GM04504 (cell line): ENCODE results near the gene DSP.

Source experiments
- DNase-seq: peaks from one replicate; pipeline ENCODE4 v3.0.0-alpha.2; 2012; ENCODE audit warnings: low read depth

Gene DSP

DNA sequence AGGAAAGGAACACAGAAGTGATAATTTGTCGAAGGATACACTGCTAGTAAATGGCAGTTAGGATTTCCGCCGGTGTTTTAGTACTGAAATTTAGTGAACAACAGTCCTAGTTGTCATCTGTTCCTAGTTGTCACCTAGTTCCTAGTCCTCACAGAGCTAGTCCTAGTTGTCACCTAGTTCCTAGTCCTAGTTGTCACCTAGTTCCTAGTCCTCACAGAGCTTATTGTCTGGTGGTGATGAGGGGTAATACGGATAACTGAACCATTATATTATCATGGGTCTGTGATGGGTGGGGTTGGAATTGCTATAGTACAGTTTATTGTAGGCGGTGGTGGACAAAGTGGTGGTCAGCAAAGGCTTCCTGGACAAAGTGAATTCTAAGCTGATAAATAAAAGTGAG, 50.3 kb downstream of the DSP start:
- DNase-seq: no peak

DNA sequence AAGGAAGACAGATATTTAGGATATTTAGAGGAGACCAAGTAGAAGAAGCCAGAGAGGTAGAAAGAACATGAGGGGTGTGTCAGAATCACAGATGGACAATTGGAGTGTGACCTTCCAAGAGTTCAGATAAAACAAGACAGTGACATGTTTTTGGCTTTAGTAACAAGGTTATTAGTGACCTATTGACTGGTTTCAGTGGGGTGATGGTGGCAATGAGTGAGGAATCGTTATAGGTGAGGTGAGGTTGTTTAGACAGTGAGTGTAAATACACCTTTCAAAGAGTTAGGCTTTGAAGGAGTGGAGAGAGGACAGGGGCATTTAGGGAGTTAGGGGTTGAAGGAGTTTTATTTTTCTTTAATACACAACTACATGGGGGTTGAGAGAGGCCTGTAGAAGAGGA, 51.8 kb downstream of the DSP start:
- DNase-seq: no peak

DNA sequence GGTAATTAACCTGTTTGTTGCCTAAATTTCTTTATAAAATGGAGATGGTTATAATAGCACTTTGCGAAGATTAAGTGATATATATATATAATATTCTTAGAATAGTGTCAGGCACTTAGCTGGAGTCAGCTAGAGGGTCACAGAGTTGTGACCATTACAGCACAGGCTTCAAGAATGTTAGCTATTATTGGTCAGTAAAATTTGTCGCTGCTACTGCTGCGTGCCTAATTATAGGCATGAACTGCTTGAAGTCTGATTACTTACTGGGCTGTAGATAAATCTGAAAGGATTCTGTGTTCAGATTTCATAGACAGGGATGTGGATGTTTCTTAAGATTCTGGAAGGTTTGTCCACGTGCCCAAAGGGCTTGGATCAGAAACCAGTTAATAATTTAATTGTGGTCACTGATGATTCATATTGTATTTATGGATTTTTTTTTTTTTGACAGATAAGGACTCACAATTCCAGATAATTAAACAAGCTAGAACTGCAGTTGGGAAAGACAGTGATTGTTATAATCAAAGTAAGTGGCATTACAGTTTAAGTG, 53.2 kb downstream of the DSP start:
- DNase-seq: no peak

DNA sequence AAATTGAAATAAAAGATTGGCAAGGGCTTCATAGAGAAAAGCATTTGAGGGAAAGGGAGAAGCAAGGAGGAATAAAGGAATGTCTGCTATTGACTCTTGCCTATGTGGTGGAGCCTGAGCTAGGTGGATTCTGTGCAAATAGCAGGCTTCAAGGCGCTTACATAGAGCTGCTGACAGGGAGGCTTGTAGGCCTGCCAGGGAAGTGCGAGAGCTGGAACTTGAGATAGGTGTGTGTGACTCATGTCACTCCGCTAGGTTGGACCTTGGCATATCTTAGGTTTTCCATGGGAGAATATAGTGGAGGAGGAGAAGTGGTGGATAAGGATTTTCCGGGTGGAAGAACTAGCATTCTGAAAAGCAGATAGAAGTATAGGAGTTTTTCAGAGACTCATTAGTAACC, 62.5 kb downstream of the DSP start:
- DNase-seq: no peak

DNA sequence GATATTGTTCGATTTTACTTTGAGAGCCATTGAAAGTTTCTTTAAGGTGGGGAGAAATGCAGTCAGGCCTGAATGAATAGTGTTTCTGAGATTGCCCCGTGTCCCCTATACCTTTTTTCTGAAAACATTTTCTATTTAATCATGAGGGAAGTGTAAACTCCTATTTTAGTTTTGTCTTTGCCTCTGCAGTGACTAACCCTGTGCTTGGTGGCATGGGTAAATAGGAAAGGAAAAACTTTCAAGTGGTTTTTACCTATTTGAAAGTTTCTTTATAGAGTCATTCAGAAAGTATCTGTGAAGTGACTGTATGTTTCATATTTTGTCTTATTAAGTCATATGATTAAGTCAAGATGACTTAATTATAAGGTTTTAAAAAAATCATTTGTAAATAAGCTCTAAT, 63.0 kb downstream of the DSP start:
- DNase-seq: no peak

DNA sequence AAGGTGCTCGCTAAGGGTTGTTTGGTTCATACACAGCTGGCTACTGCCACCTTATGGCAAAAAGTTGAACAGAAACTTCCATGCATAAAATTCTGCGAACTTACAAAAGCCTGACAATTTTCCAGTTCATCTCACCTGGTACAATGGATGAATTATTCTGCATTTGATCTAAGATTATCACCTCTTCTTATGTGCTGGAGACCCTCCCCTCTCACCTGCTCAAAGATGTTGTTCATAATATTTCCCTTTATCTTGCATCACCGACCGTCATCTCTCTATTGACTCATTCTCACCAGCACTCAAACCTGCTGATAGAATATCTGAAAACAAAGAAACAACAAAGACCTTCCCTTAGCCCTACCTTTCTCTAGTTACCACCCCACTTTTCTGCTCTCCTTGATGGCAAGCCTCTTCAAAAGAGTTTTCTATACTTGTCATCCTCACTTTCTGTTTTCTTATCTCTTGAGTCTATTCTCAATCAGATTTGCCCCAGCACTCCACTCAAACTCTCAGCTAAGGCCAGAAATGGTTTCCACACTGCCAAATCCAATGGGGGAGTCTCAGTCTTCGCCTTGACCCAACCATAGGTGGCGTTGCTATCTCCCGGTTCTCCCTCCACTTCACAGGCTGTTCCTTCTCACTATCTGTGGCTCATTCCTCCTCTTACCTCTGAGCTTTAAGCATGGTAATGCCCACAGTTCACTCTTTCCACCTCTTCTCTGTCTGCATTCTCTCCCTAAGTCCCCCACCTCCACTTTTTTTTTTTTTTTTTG, 74.3 kb downstream of the DSP start:
- DNase-seq: no peak

DNA sequence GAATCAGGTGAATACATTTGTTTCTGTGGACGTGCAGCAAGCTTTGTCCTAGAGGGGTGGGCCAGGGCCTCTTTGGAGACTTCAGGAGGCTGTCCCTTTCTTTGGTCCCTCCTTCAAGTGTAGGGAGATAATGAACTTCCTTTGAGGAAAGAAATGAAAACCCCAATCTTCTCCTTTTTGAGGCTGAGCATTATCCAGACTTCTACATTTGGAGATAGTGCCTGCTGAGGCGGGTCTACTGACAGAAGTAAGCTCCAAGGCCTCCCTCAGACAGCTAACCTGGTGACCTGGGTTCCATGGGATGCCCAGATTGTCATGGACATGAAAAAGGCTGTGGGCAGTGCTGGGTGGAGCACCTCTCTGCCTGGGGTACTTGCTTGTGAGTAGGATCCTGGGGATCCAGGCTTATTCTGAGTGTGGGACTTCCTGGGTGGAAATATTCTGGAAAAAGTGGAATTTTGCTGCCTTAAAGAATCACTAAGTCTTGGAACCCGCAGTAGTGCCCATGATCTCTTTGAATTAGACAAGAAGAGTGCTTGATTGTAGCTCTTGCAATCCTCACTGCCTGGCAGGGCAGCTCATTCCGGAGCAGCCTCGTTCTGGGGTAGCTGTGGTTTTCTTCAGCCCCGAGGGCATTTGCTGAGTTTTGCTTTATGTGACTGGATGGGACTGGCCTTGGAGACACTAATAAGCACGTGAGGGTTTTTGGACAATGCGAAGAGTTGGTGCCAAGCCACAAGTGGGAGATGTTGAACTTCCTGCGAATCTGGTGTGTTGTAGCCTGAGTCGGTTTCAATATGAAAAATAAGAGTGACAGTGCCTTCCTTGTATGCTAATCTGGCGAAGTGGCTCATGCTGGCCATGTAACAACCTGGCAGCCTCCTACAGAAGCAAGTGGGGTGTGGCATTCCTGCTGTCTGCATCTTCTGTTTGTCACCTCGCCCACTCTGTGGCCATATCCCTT, 76.6 kb downstream of the DSP start:
- DNase-seq: peak; percentile 74

DNA sequence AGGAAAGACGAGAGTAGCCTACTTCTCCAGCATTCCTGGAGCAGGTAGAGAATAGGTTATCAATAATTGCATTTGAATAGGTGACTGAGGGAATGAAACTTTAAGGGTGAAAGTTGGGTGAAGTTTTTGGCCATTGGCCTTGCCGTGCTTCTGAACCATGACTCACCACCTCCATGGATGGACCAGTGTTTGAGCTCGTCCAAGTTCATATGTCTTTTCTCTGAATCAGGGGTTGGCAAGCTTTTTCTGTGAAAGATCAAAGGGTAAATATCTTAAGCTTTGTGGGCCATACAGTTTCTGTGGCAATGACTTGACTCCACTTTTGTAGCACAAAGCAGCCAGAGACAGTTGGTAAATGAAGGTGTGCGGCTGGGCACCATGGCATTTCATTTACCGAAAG, 80.3 kb downstream of the DSP start:
- no peak for DNase-seq

DNA sequence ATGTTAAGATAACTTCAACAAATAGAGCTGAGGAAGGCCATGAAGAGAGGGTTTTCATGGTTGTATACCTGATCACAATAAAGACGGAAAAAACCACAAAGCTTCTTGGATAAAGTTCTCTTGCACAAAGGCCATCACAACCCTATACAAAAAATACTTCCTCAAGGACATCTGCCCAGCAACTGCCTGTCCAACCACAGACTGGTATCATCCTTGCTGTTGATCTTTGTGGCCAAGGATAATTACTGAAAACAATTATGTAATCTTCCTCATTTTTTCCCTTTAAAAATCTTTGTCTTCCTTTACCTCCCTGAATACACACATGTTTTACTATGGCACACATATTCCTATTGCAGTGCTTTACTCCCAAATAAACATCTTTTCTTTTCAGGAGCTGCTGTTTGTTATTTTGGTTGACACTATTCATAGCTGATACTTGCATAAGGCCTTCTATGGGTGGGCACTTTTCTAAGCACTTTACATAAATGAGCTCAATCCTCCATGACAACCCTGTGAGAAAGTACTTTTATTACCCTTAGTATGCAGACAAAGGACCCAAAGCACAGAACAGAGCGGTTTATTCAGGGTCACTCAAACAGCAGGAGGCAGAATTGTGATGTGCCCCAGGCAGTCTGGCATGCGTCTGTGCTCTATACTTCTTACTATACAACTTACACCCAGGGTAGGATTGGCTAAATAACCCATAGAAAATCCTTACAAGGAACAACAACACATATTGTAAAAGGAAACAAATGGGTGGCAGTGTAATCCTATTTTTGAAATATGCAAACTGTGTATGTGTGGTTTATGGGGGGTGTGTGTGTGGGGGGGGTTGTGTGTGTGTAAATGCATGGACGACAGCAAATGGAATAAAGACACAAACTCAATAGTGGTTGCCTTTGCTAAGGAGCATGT, 83.6 kb downstream of the DSP start:
- no peak for DNase-seq

DNA sequence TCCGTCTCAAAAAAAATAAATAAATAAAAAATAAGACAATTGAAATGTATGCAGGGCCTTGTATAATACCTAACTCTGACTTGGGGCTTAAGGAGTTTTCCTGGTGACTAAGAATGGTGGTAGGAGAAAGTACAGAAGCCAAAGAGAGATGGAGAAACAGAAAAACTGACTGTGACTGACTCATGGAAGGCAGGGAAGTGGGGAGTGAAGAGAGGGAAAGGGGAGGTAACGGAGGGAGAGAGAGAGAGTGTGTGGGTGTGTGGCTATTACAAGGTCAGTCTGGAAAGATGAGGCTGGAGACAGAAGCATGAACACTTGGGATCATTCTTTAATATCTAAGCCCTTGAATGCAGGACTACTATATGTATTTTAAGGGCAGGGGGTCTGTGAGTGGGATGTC, 87.0 kb downstream of the DSP start:
- no peak for DNase-seq

DNA sequence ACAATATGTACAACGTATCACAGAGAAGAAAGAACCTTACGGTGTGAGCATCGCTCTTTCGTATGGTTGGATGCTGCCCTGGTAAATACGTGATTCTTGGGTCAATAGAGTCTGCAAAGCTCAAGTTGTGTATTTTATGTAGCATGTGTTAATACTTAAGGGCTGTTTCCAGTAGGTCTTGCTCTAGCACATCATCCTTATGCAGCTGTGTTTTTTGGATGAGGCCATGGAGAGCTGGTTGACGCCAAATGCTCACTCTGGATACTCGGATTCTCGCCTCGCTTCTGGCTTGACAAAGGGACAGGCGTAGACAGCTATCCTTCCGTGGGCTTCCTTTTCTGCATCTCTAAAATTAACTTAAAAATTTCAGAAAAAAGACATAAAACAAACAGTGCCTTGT, 87.4 kb downstream of the DSP start:
- no peak for DNase-seq

DNA sequence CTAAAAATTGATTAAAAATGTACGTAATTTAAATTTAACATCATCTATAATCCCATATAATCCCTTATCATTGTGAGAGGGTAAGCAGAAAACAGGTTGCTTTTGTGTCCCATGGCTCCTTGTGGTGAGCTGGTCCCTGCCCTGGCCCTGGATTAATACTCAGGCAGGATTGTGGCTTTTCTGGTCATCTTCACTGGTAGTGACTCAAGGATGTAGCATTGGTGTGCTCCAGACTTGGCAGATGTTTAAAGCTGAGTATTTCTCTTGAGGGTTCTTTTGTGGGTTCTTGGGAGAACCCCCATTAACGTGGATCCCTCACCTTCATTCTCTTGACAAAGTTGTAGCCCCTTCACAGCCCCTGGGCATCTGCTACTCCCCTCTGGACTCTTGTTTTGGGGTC, 87.8 kb downstream of the DSP start:
- DNase-seq: no peak

DNA sequence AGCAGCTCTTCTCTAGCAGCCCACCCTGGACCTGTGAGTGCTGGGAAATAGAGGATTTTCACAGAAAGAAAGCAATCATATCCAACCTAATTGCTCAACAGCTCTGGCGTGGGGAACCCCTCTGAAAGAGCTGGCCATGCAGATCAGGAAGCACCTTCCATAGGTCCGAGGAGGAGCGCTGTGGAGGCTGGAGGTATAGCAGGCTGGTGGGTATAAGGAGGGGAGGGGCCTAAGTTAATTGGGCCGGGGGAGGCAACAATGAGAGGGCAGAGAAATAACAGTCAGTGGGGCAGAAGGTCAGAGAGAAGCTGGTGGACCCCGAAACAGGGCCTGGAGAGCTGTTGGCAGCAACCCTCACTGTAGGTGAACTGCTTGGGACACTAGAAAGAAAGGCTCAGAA, 89.3 kb downstream of the DSP start:
- no peak for DNase-seq

DNA sequence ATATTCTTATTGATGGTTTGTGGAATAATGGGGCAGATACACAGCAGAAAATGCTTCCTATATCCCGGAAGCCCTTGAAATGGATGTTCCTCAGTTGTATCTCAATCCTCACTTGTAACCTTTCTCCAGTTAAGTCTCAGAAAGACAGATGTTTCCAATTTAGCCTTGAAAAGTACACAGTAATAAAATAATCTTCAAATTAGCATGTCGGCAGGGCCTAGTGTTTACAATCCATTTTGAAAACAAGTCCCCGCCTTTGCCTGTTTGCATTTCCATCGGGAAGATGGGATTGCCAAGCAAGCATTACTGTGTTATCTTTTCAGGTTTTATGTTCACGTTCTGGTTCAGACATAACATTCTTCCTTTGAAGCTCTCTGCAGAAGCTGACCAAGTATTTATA, 90.0 kb downstream of the DSP start:
- no peak for DNase-seq

DNA sequence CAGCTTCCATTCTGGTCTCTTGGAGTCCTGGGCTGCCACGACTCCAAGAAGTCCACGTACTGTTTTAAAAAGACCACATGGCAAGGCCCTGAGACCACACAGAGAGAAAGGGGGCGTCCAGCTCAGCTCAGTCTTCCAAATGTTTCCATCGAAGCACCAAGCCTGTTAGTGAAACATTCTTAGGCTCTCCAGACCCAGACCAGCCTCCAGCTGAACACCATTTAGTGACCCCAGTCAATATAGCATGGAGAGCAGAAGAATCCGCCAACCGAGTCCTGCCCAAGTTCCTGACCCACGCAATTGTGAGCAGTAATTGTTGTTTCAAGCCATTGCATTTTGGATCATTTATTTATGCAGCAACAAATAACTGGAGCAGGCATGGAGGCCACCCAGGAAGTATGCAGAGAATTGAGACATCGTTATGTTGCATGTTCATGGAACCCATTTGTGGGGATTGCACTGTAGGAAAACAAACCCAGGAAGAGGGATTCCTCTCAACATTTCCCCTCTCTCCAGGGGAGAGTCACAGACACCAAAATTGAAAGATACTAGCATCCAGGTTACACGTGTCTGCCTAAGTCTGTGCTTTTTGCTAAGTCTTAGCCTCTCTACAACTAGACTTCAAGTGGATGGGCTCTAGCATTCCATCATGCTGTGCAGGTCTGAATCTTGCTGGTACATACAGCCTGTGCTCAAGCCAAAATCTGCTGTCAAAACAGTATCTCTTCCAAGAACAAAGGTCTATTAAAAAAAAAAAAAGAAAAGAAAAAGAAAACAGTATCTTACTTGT, 91.2 kb downstream of the DSP start:
- DNase-seq: no peak

DNA sequence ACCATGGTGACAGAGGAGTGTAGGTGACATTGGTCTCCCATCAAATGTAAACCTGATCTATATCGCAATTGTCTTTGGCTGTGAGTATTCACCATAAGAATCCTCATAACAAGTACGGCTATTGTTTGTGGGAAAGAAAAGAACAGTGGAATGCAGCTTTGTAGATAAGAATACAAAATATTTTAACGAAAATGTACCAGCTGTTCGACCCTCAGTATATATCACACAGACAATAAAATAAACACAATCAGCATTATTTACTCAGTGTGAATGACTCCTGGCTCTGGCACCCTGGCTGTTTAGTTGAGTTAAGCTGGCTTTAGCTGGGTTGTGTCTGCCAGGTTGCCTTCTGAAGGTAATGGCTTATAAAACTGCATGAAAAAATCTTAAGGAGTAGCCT, 91.9 kb downstream of the DSP start:
- DNase-seq: no peak

DNA sequence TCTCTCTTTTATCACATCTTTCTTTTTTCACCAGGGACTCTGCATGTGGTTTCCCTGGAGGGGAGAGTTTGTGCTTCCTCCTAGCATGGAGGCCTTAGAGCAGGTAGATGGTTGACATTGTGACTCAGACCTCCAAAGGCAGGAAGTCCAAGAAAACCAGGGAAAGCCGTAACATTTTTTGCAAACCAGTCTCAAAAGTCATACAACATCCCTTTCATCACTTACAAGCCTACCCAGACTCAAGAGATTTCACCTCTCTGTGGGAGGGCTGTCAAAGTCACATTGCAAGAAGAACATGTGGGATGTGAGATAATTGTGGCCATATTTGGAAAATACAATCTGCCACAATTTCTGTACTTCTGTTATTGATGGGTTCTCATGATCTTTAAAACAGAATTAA, 94.7 kb downstream of the DSP start:
- DNase-seq: no peak
